HEK293 (cell line): ENCODE results near the gene FRMD6.

ENCODE experiments used
- CTCF ChIA-PET: fragments of 350-600 bp; formaldehyde crosslinking; extraction: SDS; loops from one replicate; lab custom pipeline; 2021; ENCODE audit warnings: antibody characterized with exemption; lab: Yijun Ruan, JAX
- POLR2A ChIA-PET: fragments of 300-600 bp; formaldehyde crosslinking; extraction: SDS; loops from one replicate; lab custom pipeline; 2020; ENCODE audit warnings: antibody characterized with exemption, inconsistent platforms; lab: Yijun Ruan, JAX
- H3K27ac ChIP-seq: fragments of 200-500 bp; sonication (Bioruptor generic); 2 replicates; pipeline ENCODE4 v1.5.1; 2014; ENCODE audit warnings: low read depth, low read length, control low read depth, inconsistent platforms; ENCODE audit errors: extremely low read depth
- H3K36me3 ChIP-seq, 2 experiments: fragments of 200-500 bp in 1 of 2; sonication (Bioruptor generic) in 1 of 2; 1 replicate in 1 of 2; 2 replicates in 1 of 2; pipeline ENCODE4 v1.5.1; 2014 to 2017; ENCODE audit warnings: inconsistent platforms in 2 of 2, low read length in 2 of 2; ENCODE audit not compliant: control insufficient read depth in 2 of 2, insufficient read depth in 1 of 2
- H3K4me1 ChIP-seq: fragments of 200-500 bp; sonication (Bioruptor generic); 2 replicates; pipeline ENCODE4 v1.5.1; 2014; ENCODE audit warnings: mild to moderate bottlenecking, low read length, inconsistent platforms; ENCODE audit not compliant: control insufficient read depth, insufficient read depth
- H3K4me3 ChIP-seq: 2 replicates; pipeline ENCODE4 v1.5.1; 2011; ENCODE audit warnings: low read depth, mild to moderate bottlenecking, control low read depth, low read length, moderate library complexity
- H3K9me3 ChIP-seq: fragments of 200-500 bp; sonication (Bioruptor generic); 2 replicates; pipeline ENCODE4 v1.5.1; 2014; ENCODE audit warnings: low read depth, low read length, inconsistent platforms; ENCODE audit not compliant: control insufficient read depth, insufficient read depth
- BCL11B ChIP-seq: fragments of 450-650 bp; formaldehyde crosslinking; IDR thresholded peaks from 2 replicates; pipeline ENCODE4 v1.5.1; 2016; ENCODE audit warnings: low read depth, missing biosample characterization, missing genetic modification characterization
- EGR2 ChIP-seq: fragments of 450-650 bp; formaldehyde crosslinking; IDR thresholded peaks from 2 replicates; pipeline ENCODE4 v1.5.1; 2016; ENCODE audit warnings: low read depth, missing biosample characterization, missing genetic modification characterization
- GFI1B ChIP-seq: fragments of 450-650 bp; formaldehyde crosslinking; IDR thresholded peaks from 2 replicates; pipeline ENCODE4 v1.5.1; 2016; ENCODE audit warnings: missing biosample characterization, missing genetic modification characterization
- KLF16 ChIP-seq: fragments of 450-650 bp; formaldehyde crosslinking; IDR thresholded peaks from 2 replicates; pipeline ENCODE4 v1.5.1; 2017; ENCODE audit warnings: missing biosample characterization, missing genetic modification characterization
- MYNN ChIP-seq: fragments of 450-650 bp; formaldehyde crosslinking; IDR thresholded peaks from 2 replicates; pipeline ENCODE4 v1.5.1; 2016; ENCODE audit warnings: missing biosample characterization, missing genetic modification characterization, borderline replicate concordance
- SCRT1 ChIP-seq: fragments of 450-650 bp; formaldehyde crosslinking; IDR thresholded peaks from 2 replicates; pipeline ENCODE4 v1.5.1; 2016; ENCODE audit warnings: missing biosample characterization, missing genetic modification characterization, borderline replicate concordance
- SETDB1 ChIP-seq: IDR thresholded peaks from one replicate; pipeline ENCODE4 v1.6.1; 2017; ENCODE audit warnings: mild to moderate bottlenecking, low read length, moderate library complexity, mixed read lengths; ENCODE audit not compliant: insufficient read length
- ZBTB21 ChIP-seq: fragments of 450-650 bp; formaldehyde crosslinking; IDR thresholded peaks from 2 replicates; pipeline ENCODE4 v1.5.1; 2017; ENCODE audit warnings: missing biosample characterization, missing genetic modification characterization
- ZBTB48 ChIP-seq: fragments of 450-650 bp; formaldehyde crosslinking; IDR thresholded peaks from 2 replicates; pipeline ENCODE4 v1.5.1; 2016; ENCODE audit warnings: missing biosample characterization, missing genetic modification characterization
- ZBTB8A ChIP-seq: fragments of 450-650 bp; formaldehyde crosslinking; IDR thresholded peaks from 2 replicates; pipeline ENCODE4 v1.5.1; 2016; ENCODE audit warnings: missing biosample characterization, missing genetic modification characterization
- ZFP41 ChIP-seq: fragments of 450-650 bp; formaldehyde crosslinking; IDR thresholded peaks from 2 replicates; pipeline ENCODE4 v1.5.1; 2016; ENCODE audit warnings: missing biosample characterization, missing genetic modification characterization, borderline replicate concordance
- ZNF114 ChIP-seq: fragments of 450-650 bp; formaldehyde crosslinking; IDR thresholded peaks from 2 replicates; pipeline ENCODE4 v1.5.0; 2017; ENCODE audit warnings: missing biosample characterization, missing genetic modification characterization
- ZNF133 ChIP-seq: fragments of 450-650 bp; formaldehyde crosslinking; IDR thresholded peaks from 2 replicates; pipeline ENCODE4 v1.5.1; 2016; ENCODE audit warnings: missing biosample characterization, missing genetic modification characterization
- ZNF221 ChIP-seq: fragments of 450-650 bp; formaldehyde crosslinking; IDR thresholded peaks from 2 replicates; pipeline ENCODE4 v1.5.1; 2017; ENCODE audit warnings: missing biosample characterization, missing genetic modification characterization, borderline replicate concordance
- ZNF292 ChIP-seq: fragments of 450-650 bp; formaldehyde crosslinking; IDR thresholded peaks from 2 replicates; pipeline ENCODE4 v1.5.1; 2016; ENCODE audit warnings: low read depth, missing biosample characterization, missing genetic modification characterization, borderline replicate concordance
- ZNF302 ChIP-seq: fragments of 450-650 bp; formaldehyde crosslinking; IDR thresholded peaks from 2 replicates; pipeline ENCODE4 v1.5.1; 2016; ENCODE audit warnings: missing biosample characterization, missing genetic modification characterization, low read depth
- ZNF37A ChIP-seq: fragments of 450-650 bp; IDR thresholded peaks from 2 replicates; pipeline ENCODE4 v1.5.1; 2018; ENCODE audit warnings: missing biosample characterization, missing genetic modification characterization
- ZNF394 ChIP-seq: fragments of 450-650 bp; formaldehyde crosslinking; IDR thresholded peaks from 2 replicates; pipeline ENCODE4 v1.5.1; 2016; ENCODE audit warnings: missing biosample characterization, missing genetic modification characterization, mild to moderate bottlenecking, moderate library complexity, borderline replicate concordance
- ZNF48 ChIP-seq: fragments of 450-650 bp; formaldehyde crosslinking; IDR thresholded peaks from 2 replicates; pipeline ENCODE4 v1.5.1; 2016; ENCODE audit warnings: missing biosample characterization, missing genetic modification characterization
- ZNF521 ChIP-seq: fragments of 450-650 bp; formaldehyde crosslinking; IDR thresholded peaks from 2 replicates; pipeline ENCODE4 v1.5.1; 2017; ENCODE audit warnings: missing biosample characterization, mild to moderate bottlenecking, missing genetic modification characterization
- ZNF548 ChIP-seq: fragments of 450-650 bp; formaldehyde crosslinking; IDR thresholded peaks from 2 replicates; pipeline ENCODE4 v1.5.1; 2016; ENCODE audit warnings: missing biosample characterization, missing genetic modification characterization
- ZNF555 ChIP-seq: fragments of 450-650 bp; formaldehyde crosslinking; conservative IDR thresholded peaks from 2 replicates; pipeline ENCODE4 v1.5.1; 2017; ENCODE audit warnings: missing biosample characterization, mild to moderate bottlenecking, missing genetic modification characterization, inconsistent platforms
- ZNF610 ChIP-seq: fragments of 450-650 bp; formaldehyde crosslinking; IDR thresholded peaks from 2 replicates; pipeline ENCODE4 v1.5.1; 2016; ENCODE audit warnings: missing biosample characterization, missing genetic modification characterization, borderline replicate concordance
- ZNF677 ChIP-seq: fragments of 450-650 bp; IDR thresholded peaks from 2 replicates; pipeline ENCODE4 v1.5.0; 2018; ENCODE audit warnings: missing biosample characterization, mild to moderate bottlenecking, missing genetic modification characterization, moderate library complexity
- TF ChIP-seq, protein P1 (sequence below): fragments of 450-650 bp; formaldehyde crosslinking; IDR thresholded peaks from 2 replicates; pipeline ENCODE4 v1.5.0; 2017; ENCODE audit warnings: missing biosample characterization, missing genetic modification characterization, borderline replicate concordance
- TF ChIP-seq, protein P2 (sequence below): fragments of 450-650 bp; formaldehyde crosslinking; IDR thresholded peaks from 2 replicates; pipeline ENCODE4 v1.5.1; 2016; ENCODE audit warnings: missing biosample characterization, missing genetic modification characterization
- TF ChIP-seq, protein P3 (sequence below): fragments of 450-650 bp; formaldehyde crosslinking; IDR thresholded peaks from 2 replicates; pipeline ENCODE4 v1.5.1; 2016; ENCODE audit warnings: missing biosample characterization, missing genetic modification characterization
- TF ChIP-seq, protein P4 (sequence below): fragments of 450-650 bp; formaldehyde crosslinking; IDR thresholded peaks from 2 replicates; pipeline ENCODE4 v1.5.1; 2016; ENCODE audit warnings: missing biosample characterization, missing genetic modification characterization, low read depth

Gene FRMD6

DNA sequence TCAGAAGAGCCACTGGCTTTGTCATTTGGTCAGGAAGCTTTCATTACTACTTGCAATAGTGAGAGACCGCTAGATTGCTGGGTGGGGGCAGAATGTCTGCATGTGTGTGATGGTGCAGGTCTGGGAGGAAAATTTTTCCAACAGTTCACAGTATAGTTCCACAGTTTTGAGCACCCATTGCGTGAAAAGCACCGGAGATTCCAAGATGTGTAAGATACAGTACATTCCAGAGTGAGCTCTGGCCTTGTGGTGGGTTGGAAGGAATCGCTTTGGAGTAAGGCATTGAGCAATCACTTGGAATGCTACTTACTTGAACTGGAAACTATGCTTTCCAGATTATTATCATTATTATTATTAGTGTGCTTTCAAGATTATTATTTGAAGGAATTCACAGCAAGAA, 47.6 kb upstream of the FRMD6 start:
- ChIA-PET CTCF (no interaction called here), POLR2A (no interaction called here)
- Histone ChIP-seq H3K4me3 (no peak overlapping the region), H3K4me1 (no peaks in the 10 kb centered on the region), H3K27ac (no peak overlapping the region), H3K9me3 (no peaks in the 10 kb centered on the region), H3K36me3 (no peaks in the 10 kb centered on the region)
- TF ChIP-seq ZNF610 (tag by site-specific recombination) (no peak), ZNF394 (no peak), ZNF548 (tag by site-specific recombination) (no peak), BCL11B (tag by site-specific recombination) (no peak), ZNF133 (tag by site-specific recombination) (no peak), ZNF48 (no peak), ZNF37A (tag by site-specific recombination) (no peak), ZNF292 (no peak), ZNF302 (tag by site-specific recombination) (no peak), EGR2 (no peak), SETDB1 (no peak), SCRT1 (tag by site-specific recombination) (no peak), ZFP41 (no peak)
- TF ChIP-seq, protein P1, sequence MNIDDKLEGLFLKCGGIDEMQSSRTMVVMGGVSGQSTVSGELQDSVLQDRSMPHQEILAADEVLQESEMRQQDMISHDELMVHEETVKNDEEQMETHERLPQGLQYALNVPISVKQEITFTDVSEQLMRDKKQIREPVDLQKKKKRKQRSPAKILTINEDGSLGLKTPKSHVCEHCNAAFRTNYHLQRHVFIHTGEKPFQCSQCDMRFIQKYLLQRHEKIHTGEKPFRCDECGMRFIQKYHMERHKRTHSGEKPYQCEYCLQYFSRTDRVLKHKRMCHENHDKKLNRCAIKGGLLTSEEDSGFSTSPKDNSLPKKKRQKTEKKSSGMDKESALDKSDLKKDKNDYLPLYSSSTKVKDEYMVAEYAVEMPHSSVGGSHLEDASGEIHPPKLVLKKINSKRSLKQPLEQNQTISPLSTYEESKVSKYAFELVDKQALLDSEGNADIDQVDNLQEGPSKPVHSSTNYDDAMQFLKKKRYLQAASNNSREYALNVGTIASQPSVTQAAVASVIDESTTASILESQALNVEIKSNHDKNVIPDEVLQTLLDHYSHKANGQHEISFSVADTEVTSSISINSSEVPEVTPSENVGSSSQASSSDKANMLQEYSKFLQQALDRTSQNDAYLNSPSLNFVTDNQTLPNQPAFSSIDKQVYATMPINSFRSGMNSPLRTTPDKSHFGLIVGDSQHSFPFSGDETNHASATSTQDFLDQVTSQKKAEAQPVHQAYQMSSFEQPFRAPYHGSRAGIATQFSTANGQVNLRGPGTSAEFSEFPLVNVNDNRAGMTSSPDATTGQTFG: no peak

DNA sequence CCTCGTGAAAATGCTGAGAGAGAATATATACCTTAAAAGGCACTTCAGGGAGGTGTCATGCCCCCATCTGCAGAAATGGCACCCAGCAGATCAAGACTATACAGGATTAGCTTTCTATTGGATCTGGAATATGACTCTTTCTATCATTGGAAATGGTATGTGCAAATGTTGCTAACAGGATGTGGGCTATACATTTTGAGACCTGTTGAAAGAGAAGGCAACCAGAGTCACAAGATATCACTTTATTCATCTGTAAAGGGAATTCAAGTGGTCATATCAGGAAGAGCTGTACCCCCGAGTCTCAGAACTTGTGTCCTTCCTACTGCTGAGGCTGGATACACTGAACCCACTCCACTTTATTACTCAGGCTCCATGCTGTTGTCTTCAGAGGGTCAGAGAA, 46.1 kb upstream of the FRMD6 start:
- Histone ChIP-seq H3K27ac (no peak overlapping the region), H3K4me3 (no peak overlapping the region), H3K4me1 (no peaks in the 10 kb centered on the region), H3K36me3 (no peaks in the 10 kb centered on the region), H3K9me3 (no peaks in the 10 kb centered on the region)
- POLR2A ChIA-PET: no interaction called here
- TF ChIP-seq, protein P2, sequence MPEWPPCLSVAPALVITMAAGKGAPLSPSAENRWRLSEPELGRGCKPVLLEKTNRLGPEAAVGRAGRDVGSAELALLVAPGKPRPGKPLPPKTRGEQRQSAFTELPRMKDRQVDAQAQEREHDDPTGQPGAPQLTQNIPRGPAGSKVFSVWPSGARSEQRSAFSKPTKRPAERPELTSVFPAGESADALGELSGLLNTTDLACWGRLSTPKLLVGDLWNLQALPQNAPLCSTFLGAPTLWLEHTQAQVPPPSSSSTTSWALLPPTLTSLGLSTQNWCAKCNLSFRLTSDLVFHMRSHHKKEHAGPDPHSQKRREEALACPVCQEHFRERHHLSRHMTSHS: no peak
- TF ChIP-seq ZNF555 (tag by site-specific recombination): no peak
- no peak for TF ChIP-seq KLF16
- TF ChIP-seq ZNF521 (tag by site-specific recombination): no peak
- CTCF ChIA-PET: no interaction called here

DNA sequence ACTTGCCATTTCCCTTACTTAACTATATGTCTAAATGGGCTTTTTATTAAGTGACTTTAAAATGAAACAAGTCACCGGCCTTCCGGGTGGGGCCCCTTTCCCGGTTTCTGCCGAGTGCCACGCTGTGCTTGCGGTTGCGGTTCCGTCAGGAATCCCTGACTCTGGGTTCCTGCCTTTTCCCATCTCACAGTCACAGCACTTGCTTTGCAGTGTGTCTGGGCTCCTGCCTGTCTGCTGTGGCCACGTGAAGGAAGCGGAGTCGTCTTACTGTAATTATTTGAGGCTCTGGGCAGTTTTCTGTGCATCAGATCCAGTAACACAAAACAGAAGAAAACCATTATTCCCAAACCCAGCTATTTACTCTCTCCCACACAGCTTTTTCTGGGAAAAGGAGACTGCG, 44.0 kb upstream of the FRMD6 start:
- Histone ChIP-seq H3K4me3 (no peak overlapping the region), H3K4me1 (no peaks in the 10 kb centered on the region), H3K36me3 (no peaks in the 10 kb centered on the region), H3K27ac (no peak overlapping the region), H3K9me3 (no peaks in the 10 kb centered on the region)
- CTCF ChIA-PET: no interaction called here
- POLR2A ChIA-PET: no interaction called here
- TF ChIP-seq SETDB1 (no peak), MYNN (tag by site-specific recombination) (no peak), ZBTB21 (no peak), ZNF114 (tag by site-specific recombination) (no peak), ZNF677 (tag by site-specific recombination) (no peak), ZBTB48 (tag by site-specific recombination) (no peak), GFI1B (tag by site-specific recombination) (no peak), ZBTB8A (tag by site-specific recombination) (no peak), ZNF221 (tag by site-specific recombination) (no peak), ZNF394 (no peak)
- TF ChIP-seq, protein P3, sequence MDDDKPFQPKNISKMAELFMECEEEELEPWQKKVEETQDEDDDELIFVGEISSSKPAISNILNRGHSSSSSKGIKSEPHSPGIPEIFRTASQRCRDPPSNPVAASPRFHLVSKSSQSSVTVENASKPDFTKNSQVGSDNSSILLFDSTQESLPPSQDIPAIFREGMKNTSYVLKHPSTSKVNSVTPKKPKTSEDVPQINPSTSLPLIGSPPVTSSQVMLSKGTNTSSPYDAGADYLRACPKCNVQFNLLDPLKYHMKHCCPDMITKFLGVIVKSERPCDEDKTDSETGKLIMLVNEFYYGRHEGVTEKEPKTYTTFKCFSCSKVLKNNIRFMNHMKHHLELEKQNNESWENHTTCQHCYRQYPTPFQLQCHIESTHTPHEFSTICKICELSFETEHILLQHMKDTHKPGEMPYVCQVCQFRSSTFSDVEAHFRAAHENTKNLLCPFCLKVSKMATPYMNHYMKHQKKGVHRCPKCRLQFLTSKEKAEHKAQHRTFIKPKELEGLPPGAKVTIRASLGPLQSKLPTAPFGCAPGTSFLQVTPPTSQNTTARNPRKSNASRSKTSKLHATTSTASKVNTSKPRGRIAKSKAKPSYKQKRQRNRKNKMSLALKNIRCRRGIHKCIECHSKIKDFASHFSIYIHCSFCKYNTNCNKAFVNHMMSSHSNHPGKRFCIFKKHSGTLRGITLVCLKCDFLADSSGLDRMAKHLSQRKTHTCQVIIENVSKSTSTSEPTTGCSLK (tag by site-specific recombination): no peak
- TF ChIP-seq, protein P4, sequence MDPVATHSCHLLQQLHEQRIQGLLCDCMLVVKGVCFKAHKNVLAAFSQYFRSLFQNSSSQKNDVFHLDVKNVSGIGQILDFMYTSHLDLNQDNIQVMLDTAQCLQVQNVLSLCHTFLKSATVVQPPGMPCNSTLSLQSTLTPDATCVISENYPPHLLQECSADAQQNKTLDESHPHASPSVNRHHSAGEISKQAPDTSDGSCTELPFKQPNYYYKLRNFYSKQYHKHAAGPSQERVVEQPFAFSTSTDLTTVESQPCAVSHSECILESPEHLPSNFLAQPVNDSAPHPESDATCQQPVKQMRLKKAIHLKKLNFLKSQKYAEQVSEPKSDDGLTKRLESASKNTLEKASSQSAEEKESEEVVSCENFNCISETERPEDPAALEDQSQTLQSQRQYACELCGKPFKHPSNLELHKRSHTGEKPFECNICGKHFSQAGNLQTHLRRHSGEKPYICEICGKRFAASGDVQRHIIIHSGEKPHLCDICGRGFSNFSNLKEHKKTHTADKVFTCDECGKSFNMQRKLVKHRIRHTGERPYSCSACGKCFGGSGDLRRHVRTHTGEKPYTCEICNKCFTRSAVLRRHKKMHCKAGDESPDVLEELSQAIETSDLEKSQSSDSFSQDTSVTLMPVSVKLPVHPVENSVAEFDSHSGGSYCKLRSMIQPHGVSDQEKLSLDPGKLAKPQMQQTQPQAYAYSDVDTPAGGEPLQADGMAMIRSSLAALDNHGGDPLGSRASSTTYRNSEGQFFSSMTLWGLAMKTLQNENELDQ (tag by site-specific recombination): no peak
